Hematopoietic multipotent progenitor cell treated with erythropoietin and hydrocortisone succinate and interleukin-3 and kit ligand, for 17 days (in vitro differentiated cells): ENCODE data around the gene CC2D1B.
"Not testable (repeated sequence)": the region's sequence is repeated elsewhere in the genome, so short reads cannot be mapped to it uniquely, and the experiment has no call there.

Source experiments
- DNase-seq: peaks from one replicate; pipeline ENCODE4 v3.0.0-alpha.2; 2015; ENCODE audit warnings: low spot score

Gene CC2D1B

GRCh38 chr1:52365746-52366516 is at the start of gene CC2D1B:
Gene CC2D1B, minus strand, starts transcription at chr1:52366205. Its CDS starts 1,585 bp downstream, at chr1:52364620.
- DNase-seq, result peak; percentile 97

- DNase-seq, result no peak
Observed at GRCh38 chr1:52414942-52415341, 48.9 kb upstream of the CC2D1B start.

GRCh38 chr1:52413410-52413989 is 47.5 kb upstream of the CC2D1B start:
- DNase-seq, result no peak

- DNase-seq, result no peak
Observed at GRCh38 chr1:52404975-52405338, 39.0 kb upstream of the CC2D1B start.

- DNase-seq, result peak; percentile 96
Observed at GRCh38 chr1:52404116-52404974, 38.3 kb upstream of the CC2D1B start, which contains the start of the genes ORC1 and PRPF38A. Gene ORC1, minus strand, starts transcription at chr1:52404423. Its CDS starts 2,200 bp downstream, at chr1:52402223. Gene PRPF38A, plus strand, starts transcription at chr1:52404602. Its CDS starts 148 bp downstream, at chr1:52404750.

- peak; percentile 75 for DNase-seq
Observed at GRCh38 chr1:52403566-52404115, 37.6 kb upstream of the CC2D1B start.

- DNase-seq, result peak; percentile 19
Observed at GRCh38 chr1:52402860-52403240, 36.8 kb upstream of the CC2D1B start.

- no peak for DNase-seq
Observed at GRCh38 chr1:52400131-52400530, 34.1 kb upstream of the CC2D1B start.

- no peak for DNase-seq
Observed at GRCh38 chr1:52399629-52400028, 33.6 kb upstream of the CC2D1B start.

GRCh38 chr1:52393174-52393573 is 27.2 kb upstream of the CC2D1B start:
- no peak for DNase-seq

GRCh38 chr1:52386458-52386857 is 20.5 kb upstream of the CC2D1B start:
- no peak for DNase-seq

- no peak for DNase-seq
Observed at GRCh38 chr1:52385376-52385775, 19.4 kb upstream of the CC2D1B start.

- DNase-seq, result not testable (repeated sequence)
Observed at GRCh38 chr1:52369851-52370250, 3.8 kb upstream of the CC2D1B start.

GRCh38 chr1:52368383-52369172 is 2.6 kb upstream of the CC2D1B start:
- DNase-seq, result peak; percentile 33

- no peak for DNase-seq
Observed at GRCh38 chr1:52367272-52367671, 1.3 kb upstream of the CC2D1B start.

- DNase-seq, result no peak
Observed at GRCh38 chr1:52366517-52366827, 467 bp upstream of the CC2D1B start.

- DNase-seq, result peak; percentile 54
Observed at GRCh38 chr1:52365071-52365745, 797 bp downstream of the CC2D1B start.

- DNase-seq, result peak; percentile 19
Observed at GRCh38 chr1:52364235-52364839, 1.7 kb downstream of the CC2D1B start.

- no peak for DNase-seq
Observed at GRCh38 chr1:52360595-52360968, 5.4 kb downstream of the CC2D1B start.

GRCh38 chr1:52359676-52360594 is 6.1 kb downstream of the CC2D1B start:
- no peak for DNase-seq
